Lower lobe of right lung (tissue), 2 donors: Measurements from ENCODE around the gene TCF7L1. TPM values are rescaled to one million over a fixed set of nuclear protein-coding genes. Genes with fewer than 3 reads are reported as not detected.
"Not testable (repeated sequence)": the region's sequence is repeated elsewhere in the genome, so short reads cannot be mapped to it uniquely, and the experiment has no call there.

Source experiments
- ATAC-seq, 2 donors: fragments of 200-7000 bp; cut with Tn5 transposase; one replicate each; pipeline ENCODE4 v1.9.1; 2020 to 2022; ENCODE audit warnings: mild to moderate bottlenecking in 2 of 2, moderate library complexity in 2 of 2
- DNase-seq: peaks from one replicate; pipeline ENCODE4 v3.0.0-alpha.2; 2020
- H3K27ac ChIP-seq: fragments of 200-600 bp; one replicate; pipeline ENCODE4 v1.8.0; 2022
- H3K27me3 ChIP-seq: fragments of 200-600 bp; one replicate; pipeline ENCODE4 v1.8.0; 2022; ENCODE audit warnings: low read depth
- H3K36me3 ChIP-seq: fragments of 200-600 bp; one replicate; pipeline ENCODE4 v1.8.0; 2022; ENCODE audit warnings: mild to moderate bottlenecking
- H3K4me1 ChIP-seq: fragments of 200-600 bp; one replicate; pipeline ENCODE4 v1.8.0; 2022
- H3K4me3 ChIP-seq: fragments of 200-600 bp; one replicate; pipeline ENCODE4 v1.8.0; 2022; ENCODE audit warnings: mild to moderate bottlenecking
- H3K9me3 ChIP-seq: fragments of 200-600 bp; one replicate; pipeline ENCODE4 v1.8.0; 2022
- intact Hi-C: fragments of 100-400 bp; cut with DNase I; formaldehyde crosslinking; loops from one replicate; pipeline ENCODE4 v1.11.0; 2022
- total RNA-seq: library from RNA; stranded (reverse); fragmentation: NEBNext Ultra II Directional; extraction: Animal tissue kit (Norgen Biotek cat#: 25700); gene quantifications from one replicate; pipeline ENCODE4 v1.2.1, GENCODE V29; 2021
- TF ChIP-seq, protein P1 (sequence below): fragments of 200-600 bp; IDR thresholded peaks from one replicate; pipeline ENCODE4 v1.8.0; 2022; ENCODE audit warnings: antibody characterized with exemption, mild to moderate bottlenecking
- donor health status: DM: no; HTN: yes; CAD: no; lungs with severe emphysema.

Gene TCF7L1
- total RNA-seq, 1 donor from 2014 or later, result 17.1 TPM

DNA sequence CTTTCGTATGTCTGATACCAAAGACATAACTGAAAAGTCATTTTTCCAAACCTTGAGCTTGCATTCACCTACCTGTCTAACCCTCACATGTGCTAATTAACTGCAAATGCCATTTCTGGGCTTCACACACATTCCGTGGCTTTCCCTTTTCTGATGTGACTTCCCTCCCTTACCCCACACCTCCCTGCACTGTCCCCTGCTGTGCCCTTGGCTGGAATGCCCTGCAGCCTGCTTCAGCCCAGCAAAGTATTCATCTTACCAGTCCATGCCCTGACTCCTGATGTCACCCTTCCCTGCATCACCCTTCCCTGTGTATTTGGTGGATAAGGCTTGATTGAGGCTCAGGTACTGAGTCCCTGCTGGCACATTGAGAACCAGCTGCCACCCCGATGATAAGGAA lies 209.0 kb downstream of the TCF7L1 start:
- TF ChIP-seq, protein P1, sequence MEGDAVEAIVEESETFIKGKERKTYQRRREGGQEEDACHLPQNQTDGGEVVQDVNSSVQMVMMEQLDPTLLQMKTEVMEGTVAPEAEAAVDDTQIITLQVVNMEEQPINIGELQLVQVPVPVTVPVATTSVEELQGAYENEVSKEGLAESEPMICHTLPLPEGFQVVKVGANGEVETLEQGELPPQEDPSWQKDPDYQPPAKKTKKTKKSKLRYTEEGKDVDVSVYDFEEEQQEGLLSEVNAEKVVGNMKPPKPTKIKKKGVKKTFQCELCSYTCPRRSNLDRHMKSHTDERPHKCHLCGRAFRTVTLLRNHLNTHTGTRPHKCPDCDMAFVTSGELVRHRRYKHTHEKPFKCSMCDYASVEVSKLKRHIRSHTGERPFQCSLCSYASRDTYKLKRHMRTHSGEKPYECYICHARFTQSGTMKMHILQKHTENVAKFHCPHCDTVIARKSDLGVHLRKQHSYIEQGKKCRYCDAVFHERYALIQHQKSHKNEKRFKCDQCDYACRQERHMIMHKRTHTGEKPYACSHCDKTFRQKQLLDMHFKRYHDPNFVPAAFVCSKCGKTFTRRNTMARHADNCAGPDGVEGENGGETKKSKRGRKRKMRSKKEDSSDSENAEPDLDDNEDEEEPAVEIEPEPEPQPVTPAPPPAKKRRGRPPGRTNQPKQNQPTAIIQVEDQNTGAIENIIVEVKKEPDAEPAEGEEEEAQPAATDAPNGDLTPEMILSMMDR, result no peak
- Histone ChIP-seq H3K4me3 (no peak overlapping the region), H3K9me3 (no peaks in the 10 kb centered on the region), H3K4me1 (no peaks in the 10 kb centered on the region), H3K36me3 (peaks cover 53% of the 10 kb centered on the region), H3K27me3 (no peaks in the 10 kb centered on the region), H3K27ac (no peak overlapping the region)
- intact Hi-C loops, result no loop called here
- ATAC-seq (no peak), DNase-seq (no peak)

DNA sequence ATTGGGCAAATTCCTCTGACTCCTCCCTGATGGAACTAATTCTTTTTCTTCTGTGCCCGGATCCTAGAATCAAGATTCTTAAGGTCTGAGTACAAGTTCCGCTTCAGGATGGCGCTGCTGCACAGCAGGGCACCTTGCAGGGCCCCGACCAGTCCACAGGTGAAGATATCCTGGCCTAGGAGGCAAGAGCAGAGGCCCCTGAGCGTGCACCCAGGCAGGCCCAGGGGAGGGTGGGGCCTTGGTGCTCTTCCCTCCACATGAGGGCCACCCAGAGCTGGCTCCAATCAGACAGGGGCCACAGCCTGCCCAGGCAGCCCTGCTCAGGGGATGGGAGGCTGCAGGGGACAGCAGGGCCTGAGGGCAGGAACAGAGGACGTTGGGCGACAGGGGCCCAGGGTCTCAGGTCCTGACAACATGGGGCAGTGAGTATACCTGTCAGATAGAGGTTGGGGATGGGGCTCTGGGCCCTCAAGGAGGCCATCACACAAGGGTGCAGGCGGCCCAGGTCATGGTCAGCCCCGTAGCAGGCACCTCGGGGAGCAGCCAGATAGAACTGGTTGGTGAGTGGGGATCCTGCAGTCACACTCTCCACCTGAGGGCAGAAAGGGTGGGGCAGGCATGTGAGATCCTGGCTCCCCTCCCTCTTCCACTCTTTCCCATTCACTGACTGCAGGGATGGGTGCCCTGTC lies 210.2 kb downstream of the TCF7L1 start:
- DNase-seq, H3K27ac ChIP-seq, H3K4me1 ChIP-seq, H3K27me3 ChIP-seq, H3K9me3 ChIP-seq, intact Hi-C loops, H3K4me3 ChIP-seq: not testable (repeated sequence)
- peaks cover 65% of the 10 kb centered on the region for H3K36me3 ChIP-seq
- ATAC-seq, result peak in 1 of 2 donors; percentile 18

DNA sequence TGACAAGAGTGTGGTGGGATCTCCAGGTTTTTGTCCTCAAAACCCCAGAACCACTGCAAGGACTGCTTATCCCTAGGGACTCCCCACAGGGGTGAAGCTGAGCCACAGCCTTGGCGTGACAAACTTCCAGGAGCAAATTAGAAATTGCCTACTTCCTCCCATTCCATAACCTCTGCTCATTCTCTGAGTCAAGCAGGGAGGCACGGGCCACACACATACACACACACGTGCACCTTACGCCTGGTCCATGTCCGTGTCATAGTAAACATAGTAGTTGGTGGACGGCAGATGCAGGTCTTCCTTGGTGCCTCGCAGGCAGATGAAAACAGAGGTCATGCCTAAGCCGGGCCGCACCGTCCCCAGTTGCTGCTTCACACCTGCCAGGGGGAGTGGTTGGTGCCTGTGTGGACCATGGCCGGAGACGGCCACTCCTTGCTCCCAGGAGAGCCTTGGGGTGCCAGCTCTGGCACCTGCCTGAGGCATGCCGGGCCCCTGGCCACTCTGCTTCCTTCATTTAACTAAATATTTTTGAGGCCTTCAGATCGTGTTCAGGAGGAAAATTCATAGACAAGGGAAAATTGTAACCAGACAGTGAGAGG lies 211.3 kb downstream of the TCF7L1 start:
- DNase-seq (no peak), ATAC-seq (peak in 1 of 2 donors; percentile 4)
- no peak overlapping the region for H3K4me3 ChIP-seq
- H3K36me3 ChIP-seq, result peaks cover 72% of the 10 kb centered on the region
- H3K27me3 ChIP-seq, result no peaks in the 10 kb centered on the region
- TF ChIP-seq, protein P1, result no peak
- no peaks in the 10 kb centered on the region for H3K4me1 ChIP-seq
- intact Hi-C loops, result no loop called here
- H3K27ac ChIP-seq, result no peak overlapping the region
- H3K9me3 ChIP-seq, result no peaks in the 10 kb centered on the region

DNA sequence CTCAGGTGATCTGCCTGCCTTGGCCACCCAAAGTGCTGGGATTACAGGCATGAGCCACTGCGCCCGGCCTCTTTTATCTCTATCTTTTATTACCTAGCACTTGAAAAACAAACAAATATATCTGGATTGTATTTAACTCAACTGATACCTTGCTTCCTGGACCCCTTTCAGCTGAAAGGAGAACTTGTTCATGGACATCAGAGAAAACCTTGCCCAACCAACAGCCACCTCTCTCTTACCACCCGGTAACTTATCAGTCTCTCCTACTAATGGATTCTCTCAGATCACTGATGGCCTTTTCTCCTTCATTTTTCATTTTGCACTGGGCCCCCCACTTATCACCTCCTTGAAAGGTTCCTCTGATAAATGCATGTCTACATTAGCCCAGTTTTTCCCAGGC lies 214.4 kb downstream of the TCF7L1 start:
- ATAC-seq (no peak), DNase-seq (no peak)
- no peaks in the 10 kb centered on the region for H3K9me3 ChIP-seq
- H3K4me1 ChIP-seq, result peaks cover 2% of the 10 kb centered on the region
- H3K27me3 ChIP-seq, result no peaks in the 10 kb centered on the region
- H3K4me3 ChIP-seq, result no peak overlapping the region
- intact Hi-C loops, result no loop called here
- TF ChIP-seq, protein P1, result no peak
- peaks cover 84% of the 10 kb centered on the region for H3K36me3 ChIP-seq
- H3K27ac ChIP-seq, result no peak overlapping the region

DNA sequence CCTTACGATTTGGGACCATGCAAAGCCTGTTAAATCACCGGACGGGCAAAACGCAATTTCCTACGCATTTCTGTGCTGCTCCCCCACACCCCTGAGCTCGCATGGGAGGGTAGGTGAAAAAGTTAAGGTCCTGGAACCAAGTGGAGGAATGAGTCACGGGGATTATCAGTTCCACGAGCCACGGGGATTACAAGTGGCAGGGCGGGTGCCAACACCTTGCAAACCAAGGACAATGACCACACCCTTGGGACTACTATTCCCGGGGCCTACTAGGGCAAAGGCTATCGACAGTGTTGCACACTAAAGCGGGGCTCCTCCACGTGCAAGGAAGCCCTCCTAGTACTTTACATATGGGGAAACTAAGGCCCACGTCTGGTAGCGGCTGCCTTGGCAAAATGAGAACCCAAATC lies 220.7 kb downstream of the TCF7L1 start:
- DNase-seq (peak; percentile 66), ATAC-seq (peak; percentile 60 to 76)
- Histone ChIP-seq H3K36me3 (peaks cover 53% of the 10 kb centered on the region), H3K4me3 (peak overlapping the region; percentile 88), H3K9me3 (no peaks in the 10 kb centered on the region), H3K27me3 (no peaks in the 10 kb centered on the region), H3K4me1 (peaks cover 25% of the 10 kb centered on the region), H3K27ac (peak overlapping the region; percentile 90)
- intact Hi-C loops, result no loop called here
- TF ChIP-seq, protein P1, result no peak
